HG02884 (cell line): ENCODE data around the gene PCGF6.
"Not testable (repeated sequence)": the region's sequence is repeated elsewhere in the genome, so short reads cannot be mapped to it uniquely, and the experiment has no call there.

ENCODE experiments used
- ATAC-seq: cut with Tn5 transposase; IDR thresholded peaks from one replicate; pipeline ENCODE4 v1.9.1; 2021; ENCODE audit warnings: mild to moderate bottlenecking, moderate library complexity; ENCODE audit not compliant: unreplicated experiment

The PCGF6 gene, protein sequence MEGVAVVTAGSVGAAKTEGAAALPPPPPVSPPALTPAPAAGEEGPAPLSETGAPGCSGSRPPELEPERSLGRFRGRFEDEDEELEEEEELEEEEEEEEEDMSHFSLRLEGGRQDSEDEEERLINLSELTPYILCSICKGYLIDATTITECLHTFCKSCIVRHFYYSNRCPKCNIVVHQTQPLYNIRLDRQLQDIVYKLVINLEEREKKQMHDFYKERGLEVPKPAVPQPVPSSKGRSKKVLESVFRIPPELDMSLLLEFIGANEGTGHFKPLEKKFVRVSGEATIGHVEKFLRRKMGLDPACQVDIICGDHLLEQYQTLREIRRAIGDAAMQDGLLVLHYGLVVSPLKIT

DNA sequence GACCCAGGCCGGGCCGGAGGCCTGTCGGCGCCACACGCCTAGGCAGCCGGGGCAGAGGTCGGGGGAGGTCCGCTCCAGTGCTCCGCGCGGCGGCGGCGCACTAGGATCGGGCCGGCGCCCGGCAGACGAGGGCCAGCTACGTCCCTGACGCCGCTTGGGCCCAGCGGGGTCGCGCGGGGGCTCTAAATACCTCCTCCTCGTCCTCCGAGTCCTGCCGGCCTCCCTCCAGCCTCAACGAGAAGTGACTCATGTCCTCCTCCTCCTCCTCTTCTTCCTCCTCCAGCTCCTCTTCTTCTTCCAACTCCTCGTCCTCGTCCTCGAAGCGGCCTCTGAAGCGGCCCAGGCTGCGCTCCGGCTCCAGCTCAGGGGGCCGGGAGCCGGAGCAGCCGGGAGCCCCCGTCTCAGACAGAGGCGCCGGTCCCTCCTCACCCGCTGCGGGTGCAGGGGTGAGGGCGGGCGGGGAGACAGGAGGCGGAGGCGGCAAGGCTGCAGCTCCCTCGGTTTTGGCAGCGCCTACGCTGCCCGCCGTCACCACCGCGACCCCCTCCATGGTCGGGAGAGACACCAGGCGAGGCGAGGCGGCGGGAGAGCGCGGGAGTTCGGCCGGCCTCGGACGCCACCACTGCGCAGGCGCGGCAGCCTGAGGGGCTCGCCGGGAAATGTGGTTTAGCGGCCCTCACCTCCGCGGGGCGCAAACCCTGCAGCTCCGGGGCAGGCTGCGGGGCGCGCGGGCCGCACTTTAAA lies at the start of gene PCGF6:
Gene PCGF6, minus strand, starts transcription at position 624 of the 744 bp plus-strand sequence. Its CDS starts 74 bp downstream, at position 550.
- no peak for ATAC-seq

DNA sequence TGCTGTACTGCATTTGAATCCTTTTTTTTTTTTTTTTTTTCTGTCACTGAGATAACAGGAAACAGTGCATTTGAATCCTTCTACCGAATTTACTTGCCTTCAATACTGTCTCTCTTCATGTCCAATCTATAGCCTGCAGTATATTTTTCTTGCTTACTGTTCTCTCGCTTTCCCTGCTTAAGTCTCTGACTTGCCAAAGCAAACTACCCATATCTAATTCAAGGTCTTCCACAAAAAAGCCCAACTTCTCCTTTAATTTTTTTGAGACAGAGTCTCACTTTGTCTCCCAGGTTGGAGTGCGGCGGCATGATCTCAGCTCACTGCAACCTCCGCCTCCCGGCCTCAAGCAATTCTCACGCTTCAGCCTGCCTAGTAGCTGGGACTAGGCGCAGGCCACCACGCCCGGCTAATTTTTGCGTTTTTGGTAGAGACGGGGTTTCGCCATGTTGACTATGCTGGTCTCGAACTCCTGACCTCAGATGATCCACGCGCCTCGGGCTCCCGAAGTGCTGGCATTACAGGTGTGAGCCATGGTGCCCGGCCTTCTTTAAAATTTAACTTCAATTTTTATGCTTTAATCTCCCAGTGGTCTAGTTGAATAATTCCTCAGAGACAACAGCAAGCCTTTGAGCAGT lies 46.4 kb upstream of the PCGF6 start:
- ATAC-seq, result no peak

DNA sequence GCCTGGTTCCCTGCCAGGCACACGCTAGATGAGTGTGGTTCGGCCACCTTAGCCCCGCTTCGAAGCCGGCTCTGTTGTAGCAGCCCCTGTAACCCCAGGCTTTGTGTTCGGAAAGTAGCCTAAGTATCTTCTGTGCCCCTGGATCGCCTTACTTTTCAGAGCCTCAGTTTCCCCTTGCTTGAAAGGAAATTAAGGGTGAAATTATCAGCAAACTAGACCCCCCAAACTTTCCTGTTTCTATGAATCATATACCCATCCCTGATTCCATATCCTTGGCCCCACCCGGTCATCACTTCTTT lies 45.8 kb upstream of the PCGF6 start:
- no peak for ATAC-seq

DNA sequence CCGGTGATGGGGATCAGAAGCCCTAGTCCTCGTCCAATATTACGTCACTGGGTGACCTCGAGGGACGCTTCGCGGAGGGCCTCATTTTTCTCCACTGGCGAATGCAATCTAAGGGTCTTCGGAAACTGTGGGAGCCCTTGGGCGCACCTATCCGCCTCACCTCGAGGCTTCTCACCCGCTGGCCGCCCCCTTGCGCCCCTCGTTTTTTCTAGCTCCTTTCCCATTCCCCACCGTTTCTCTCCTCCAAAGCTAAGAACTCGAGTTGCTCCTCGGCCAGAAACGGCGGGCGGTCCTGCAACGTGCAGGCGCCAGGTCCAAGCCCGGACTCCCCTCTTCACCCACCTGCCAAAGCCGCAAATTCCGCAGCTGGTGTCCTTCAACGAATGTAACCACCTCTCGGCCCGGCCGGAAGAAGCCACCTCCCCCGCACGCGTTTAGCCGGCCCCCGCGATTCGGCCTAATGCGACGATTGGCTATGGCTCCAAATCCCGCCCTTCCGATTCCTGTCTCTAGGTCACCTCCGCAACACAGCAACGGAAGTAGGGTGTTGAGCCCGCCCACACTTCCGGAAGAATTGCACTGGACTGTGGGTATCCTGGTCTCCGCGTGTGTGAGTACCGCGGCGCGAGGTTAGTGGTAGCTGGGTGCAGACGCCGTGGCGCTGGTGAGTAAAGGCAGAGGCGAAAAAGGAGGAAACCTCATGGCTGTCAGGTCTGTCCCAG lies 45.3 kb upstream of the PCGF6 start, which contains the start of the genes ATP5MK and PDCD11:
Gene ATP5MK, minus strand, starts transcription at position 409 of the 722 bp plus-strand sequence. CDS start 4,018 bp downstream, outside the sequence.
Gene PDCD11, plus strand, starts transcription at position 560 of the 722 bp plus-strand sequence. CDS start 1,801 bp downstream, outside the sequence.
- ATAC-seq, result peak; percentile 98

DNA sequence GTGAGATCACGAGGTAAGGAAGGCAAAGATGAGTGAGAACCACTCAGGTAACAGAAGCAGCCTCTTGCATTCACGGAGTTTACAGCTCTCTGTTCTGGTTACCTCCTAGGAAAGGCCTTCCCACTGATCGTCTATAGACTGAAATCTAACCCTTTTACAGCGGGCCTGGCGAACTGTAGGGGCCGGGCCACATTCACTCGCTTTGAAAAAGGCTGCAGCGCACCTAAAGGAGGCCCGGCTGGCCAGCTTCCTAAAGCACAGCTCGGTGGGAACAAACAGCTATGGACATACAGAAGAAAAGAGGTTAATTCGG lies 44.8 kb upstream of the PCGF6 start:
- ATAC-seq, result no peak

DNA sequence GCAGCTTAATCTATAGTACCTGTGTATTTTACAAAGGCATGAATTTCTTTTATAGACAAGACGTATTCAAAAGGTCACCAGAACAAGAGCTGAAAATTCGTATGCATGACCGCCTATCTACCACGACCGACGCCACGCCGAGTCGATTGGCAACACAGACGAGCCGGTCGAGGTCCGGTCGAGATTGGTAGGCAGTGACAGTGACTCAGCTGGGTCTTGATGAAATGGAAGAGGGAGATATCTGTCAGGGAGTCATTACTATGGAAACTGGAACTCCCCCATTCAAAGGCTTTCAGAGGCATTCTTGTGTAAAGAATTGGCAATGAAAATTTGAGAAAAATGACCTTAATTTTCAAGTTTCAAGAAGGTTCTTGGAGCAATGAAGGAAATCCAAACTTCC lies 43.2 kb upstream of the PCGF6 start:
- ATAC-seq, result no peak

DNA sequence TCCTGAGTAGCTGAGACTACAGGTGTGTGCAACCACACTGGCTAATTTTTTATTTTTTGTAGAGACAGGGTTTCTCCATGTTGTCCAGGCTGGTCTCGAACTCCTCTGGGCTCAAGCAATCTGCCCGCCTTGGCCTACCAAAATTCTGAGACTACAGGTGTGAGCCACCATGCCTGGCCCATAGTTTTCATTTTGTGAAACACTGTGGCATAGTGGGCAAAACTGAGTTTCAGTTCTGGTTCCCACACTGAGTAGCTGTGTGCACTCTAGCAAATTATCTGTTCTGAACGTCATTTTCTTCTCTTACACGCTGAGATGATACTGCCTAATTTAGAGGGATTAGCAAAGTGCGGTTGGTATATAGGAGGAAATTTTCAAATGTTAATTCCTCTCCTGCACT lies 31.8 kb upstream of the PCGF6 start:
- ATAC-seq, result no peak

DNA sequence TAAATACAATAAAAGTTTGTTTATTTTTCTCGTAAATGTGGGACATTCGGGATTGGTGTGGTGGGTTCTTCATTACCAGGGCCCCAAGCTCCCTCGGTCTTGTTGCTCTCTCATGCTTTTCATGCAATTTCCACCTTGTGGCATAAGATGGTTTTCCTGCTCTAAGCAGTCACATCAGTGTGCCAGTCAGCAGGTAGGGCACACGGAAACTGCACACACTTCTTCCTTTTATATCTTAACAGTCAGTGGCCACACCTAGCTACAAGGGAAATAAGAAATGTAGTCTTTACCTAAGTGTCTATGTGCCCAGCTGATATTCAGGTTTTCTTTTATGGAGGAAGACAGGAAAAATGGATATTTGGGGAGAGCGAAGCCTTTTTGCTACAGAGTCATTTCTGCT lies 23.3 kb upstream of the PCGF6 start:
- no peak for ATAC-seq

DNA sequence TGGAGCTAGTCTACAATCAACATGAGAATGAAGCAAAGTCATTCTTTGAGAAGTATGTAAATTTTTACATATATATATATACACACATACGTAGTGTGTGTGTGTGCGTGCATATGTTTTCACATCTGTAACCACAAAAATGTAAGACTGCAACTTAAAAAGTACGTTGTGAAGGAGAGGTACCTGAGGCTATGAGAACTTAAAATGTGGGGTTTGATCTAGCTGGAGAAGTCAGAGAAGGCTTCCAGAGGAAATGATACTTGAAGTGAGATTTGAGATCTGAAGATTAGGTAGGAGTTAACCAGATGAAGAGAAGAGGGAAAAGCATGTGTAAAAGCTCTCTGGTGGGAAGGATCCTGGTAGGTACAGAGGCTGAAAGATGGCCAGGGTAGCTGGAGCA lies 22.6 kb upstream of the PCGF6 start:
- ATAC-seq, result no peak

DNA sequence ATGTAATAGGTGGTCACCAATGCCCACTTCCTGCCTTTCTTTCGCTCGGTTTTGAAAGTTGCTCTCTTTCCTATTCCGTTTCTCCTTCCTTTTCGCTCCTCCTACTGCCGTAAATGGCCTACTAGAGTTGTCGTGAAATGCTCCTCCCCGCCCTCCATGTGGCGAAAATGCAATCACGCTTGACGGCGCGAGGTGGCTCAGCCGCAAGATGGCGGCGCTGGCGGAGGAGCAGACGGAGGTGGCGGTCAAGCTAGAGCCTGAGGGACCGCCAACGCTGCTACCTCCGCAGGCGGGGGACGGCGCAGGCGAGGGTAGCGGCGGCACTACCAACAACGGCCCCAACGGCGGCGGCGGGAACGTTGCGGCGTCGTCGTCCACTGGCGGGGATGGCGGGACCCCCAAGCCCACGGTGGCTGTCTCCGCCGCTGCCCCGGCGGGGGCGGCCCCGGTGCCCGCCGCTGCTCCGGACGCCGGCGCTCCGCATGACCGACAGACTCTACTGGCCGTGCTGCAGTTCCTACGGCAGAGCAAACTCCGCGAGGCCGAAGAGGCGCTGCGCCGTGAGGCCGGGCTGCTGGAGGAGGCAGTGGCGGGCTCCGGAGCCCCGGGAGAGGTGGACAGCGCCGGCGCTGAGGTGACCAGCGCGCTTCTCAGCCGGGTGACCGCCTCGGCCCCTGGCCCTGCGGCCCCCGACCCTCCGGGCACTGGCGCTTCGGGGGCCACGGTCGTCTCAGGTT lies 17.0 kb upstream of the PCGF6 start, which contains the start of gene TAF5:
Gene TAF5, plus strand, starts transcription at position 195 of the 737 bp plus-strand sequence. Its CDS starts 14 bp downstream, at position 209.
- ATAC-seq, result peak; percentile 42

DNA sequence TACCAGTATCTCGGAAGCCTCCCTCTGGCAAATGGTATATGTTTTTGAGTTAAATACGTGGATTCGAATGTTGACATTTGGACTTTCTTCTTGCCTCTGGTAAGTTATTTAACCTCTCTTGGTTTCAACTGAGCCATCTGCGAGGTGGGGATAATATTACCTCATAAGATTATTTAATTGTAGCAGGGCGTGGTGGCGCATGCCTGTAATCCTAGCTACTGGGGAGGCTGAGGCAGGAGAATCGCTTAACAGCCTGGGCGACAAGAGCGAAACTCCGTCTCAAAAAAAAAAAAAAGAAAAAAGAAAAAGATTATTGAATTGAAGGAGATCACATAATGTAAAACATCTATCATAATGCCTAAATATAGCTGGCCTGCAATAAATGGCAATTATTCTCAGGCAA lies 16.4 kb upstream of the PCGF6 start:
- no peak for ATAC-seq

DNA sequence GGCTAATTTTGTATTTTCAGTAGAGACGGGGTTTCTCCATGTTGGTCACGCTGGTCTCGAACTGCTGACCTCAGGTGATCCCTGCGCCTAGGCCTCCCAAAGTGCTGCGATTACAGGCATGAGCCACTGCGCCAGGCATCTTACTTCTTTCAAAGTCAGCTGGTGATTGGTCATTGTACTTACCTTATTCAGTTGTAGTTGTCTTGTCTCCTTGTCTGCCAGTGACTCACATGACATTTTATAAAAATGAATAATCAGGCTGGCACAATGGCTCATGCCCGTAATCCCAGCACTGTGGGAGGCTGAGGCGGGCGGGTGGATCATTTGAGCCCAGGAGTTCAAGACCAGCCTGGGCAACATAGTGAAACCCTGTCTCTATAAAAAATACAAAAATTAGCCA lies 9.9 kb upstream of the PCGF6 start:
- ATAC-seq, result not testable (repeated sequence)

DNA sequence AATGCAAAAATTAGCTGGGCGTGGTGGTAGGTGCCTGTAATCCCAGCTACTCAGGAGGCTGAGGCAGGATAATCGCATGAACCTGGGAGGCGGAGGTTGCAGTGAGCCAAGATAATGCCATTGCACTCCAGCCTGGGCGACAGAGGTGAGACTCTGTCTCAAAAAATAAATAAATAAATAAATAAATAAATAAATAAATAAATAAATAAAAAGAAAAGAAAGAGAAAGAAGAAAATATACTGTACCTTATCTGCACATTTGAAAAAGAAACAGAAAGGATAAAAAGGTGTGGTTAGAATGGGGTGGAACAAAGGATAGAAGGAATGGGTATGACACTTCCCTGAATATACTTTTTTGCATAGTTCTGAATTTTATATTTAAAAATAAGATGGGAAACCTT lies 8.6 kb upstream of the PCGF6 start:
- ATAC-seq, result not testable (repeated sequence)

DNA sequence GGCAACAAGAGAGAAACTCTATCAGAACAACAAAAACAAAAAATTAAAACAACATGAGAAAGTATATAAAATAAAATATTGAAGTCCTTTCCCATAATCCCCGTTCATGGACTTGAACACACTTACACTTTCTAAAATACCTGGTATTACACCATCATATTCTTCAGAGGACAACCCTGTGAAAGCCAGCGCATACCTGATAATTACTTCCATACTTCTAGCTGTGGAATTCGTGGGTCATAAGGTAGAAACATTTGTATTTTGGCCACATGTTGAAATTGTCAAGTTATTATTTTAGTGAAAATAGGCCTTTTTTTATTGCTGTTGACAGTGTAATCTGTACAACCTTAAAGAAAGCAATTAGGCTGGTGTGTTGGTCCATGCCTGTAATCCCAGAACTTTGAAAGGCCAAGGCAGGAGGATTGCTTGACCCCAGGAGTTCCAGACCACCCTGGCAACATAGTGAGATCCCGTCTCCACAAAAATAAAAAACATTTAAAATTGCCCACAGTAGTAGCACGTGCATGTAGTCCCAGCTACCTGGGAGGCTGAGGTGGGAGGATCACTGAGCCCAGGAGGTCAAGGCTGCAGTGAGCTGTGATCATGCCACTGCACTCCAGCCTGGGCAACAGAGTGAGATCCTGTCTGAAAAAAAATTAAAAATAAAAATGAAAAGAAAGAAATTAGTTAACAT lies 5.1 kb upstream of the PCGF6 start:
- ATAC-seq, result no peak

DNA sequence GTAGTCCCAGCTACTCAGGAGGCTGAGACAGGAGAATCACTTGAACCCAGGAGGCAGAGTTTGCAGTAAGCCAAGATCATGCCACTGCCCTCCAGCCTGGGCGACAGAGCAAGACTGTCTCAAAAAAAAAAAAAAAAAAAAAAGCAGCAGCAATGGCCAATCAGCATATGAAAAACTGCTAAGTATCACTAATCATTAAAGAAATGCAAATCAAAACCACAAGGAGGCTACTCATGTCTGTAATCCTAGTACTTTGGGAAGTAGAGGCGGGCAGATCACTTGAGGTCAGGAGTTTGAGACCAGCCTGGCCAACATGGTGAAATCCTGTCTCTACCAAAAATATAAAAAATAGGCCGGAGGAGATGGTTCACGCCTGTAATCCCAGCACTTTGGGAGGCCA lies 3.6 kb upstream of the PCGF6 start:
- not testable (repeated sequence) for ATAC-seq

DNA sequence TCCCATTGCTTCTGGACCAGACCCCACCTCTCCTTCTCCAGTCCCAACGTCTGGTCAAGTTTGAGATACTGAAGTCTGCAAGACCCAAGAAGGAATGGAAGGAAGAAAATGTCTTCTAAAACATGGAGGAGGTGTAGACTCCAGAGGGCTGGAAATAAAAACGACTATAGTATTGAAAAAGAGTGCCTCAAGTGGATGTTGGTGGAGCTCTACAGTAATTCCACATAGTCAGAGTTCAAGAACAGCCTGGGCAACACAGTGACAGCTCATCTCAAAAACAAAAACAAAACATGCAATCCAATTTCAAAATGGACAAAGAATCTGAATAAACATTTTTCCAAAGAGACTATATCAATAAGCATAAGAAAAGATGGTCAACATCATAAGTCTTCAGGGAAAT lies 2.3 kb upstream of the PCGF6 start:
- no peak for ATAC-seq

DNA sequence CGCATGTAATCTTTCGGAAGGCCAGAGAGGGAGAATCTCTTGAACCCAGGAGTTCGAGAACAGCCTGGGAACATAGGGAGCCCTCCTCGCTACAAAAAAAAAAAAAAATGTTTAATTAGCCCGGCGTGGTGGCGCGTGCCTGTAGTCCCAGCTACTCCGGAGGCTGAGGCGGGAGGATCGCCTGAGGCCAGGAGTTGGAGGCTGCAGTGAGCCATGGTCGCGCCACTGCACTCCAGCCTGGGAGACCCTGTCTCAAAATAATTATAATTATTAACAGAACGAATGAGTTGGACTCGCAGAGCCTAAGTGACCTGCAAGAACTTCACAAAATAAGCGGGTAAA lies 794 bp downstream of the PCGF6 start:
- no peak for ATAC-seq

DNA sequence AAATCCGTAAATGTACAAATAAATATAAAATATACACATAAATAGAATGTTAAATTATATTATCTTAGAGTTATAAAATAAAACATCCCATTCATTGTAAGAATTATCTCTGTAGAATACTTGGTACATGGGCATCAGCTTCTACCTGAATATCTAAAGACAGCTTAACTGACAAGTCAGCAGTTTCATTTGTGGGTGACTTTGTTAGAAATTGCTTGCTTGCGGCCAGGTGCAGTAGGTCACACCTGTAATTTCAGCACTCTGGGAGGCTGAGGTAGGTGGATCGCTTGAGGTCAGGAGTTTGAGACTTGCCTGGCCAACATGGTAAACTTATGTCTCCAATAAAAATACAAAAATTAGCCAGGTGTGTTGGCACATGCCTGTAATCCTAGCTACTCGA lies 14.6 kb downstream of the PCGF6 start:
- no peak for ATAC-seq

DNA sequence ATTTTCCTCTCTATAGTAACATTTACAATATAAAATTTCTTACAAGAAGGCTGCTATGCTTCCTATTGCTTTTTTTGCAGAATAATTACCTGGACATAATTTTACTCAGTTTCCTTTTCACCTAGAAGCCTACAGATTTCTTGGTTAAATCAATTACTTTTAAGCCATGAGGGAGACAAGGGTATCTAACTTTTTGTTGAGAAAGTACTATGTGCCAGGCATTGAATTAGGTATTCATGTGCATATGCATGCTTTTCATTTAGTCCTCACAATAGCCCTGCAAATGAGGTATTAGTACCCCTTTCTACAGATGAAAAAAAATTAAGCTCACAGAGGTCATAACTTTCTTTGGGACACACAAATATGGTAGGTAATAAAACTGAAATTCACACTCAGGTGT lies 16.4 kb downstream of the PCGF6 start:
- ATAC-seq, result no peak

DNA sequence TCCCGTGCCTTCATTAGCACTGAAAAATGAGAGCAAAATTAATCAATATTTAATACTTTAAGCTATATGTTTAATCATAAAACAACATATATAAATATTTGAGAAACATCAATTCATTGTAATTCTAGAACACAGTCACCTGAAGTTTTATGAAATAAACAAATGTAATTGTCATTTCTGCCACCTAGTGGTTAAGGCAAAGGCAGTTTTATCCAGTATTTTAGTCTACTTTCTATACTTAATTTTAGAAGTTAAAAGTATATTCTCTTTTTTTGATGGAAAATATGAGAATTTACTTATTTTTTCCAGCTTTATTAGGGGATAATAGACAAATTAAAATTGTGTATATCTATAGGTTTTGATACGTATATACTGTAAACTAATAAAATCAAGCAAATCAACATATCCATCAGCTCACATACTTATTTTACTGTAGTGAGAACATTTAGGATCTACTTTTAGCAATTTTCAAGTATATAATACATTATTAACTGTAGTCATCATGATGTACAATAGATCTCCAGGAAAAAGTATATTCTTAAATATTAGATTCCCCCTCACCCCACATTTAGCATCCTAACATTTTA lies 16.9 kb downstream of the PCGF6 start:
- ATAC-seq, result no peak
